GM21360 (cell line): Measurements from ENCODE around the gene KLHL33.

ENCODE experiments used
- ATAC-seq: cut with Tn5 transposase; IDR thresholded peaks from one replicate; pipeline ENCODE4 v1.9.1; 2021; ENCODE audit warnings: mild to moderate bottlenecking, moderate library complexity; ENCODE audit not compliant: unreplicated experiment

KLHL33 gene

DNA sequence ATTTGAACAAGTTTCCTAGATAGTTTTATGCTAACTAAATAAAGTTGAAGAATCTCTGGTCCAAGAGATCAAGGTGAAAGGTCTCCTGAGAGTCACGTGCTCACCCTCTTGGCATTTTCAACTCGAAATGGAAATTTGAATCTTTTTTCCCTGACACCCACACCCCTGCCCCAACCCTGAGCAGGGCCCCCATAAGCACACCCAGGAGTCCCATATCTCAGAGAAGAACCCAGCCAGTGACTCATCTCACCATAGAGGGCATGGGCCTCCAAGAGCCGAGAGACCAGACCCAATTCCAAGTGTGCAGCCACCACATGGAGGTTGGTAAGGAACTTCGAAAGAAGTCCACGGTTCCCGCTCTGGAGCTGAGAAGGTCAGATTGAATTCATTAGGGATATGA lies 55.3 kb downstream of the KLHL33 start:
- no peak for ATAC-seq

DNA sequence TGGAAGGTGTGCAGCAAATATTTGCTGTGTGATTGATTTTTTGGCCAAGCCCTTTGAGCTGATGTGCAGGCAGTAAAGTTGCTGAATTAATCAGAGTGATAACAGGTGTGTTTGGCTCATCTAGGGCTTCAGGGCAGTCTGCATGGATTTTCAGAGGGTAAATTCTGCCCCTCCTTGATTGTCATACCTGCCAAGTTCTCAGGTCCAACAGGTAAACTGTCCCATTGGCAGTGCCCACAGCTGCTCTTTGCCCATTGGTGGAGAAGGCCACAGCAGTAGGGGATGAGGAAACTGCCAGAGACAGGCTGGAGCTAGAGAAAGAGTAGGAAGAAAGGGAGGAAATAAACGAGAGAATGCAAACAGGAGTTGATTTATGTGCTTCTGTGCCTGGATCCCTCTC lies 56.2 kb downstream of the KLHL33 start:
- ATAC-seq = no peak

DNA sequence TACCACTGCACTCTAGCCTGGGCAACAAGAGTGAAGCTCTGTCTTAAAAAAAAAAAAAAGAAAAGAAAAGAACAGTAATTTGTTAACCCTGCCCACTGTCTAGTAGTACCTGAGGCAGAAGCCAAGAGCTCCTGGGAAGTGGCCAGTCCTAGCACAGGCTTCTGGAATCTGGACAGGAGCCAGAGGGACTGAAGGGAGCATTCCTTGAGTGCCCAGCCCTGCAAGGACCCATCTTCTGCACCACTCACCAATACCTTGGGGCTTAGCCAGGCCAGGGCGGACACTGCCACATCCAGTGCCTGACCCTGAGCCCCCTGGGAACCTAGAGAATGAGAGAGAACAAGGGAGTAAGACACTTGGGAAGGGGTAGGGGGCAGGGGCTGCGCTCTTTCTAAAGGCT lies 58.8 kb downstream of the KLHL33 start:
- no peak for ATAC-seq

DNA sequence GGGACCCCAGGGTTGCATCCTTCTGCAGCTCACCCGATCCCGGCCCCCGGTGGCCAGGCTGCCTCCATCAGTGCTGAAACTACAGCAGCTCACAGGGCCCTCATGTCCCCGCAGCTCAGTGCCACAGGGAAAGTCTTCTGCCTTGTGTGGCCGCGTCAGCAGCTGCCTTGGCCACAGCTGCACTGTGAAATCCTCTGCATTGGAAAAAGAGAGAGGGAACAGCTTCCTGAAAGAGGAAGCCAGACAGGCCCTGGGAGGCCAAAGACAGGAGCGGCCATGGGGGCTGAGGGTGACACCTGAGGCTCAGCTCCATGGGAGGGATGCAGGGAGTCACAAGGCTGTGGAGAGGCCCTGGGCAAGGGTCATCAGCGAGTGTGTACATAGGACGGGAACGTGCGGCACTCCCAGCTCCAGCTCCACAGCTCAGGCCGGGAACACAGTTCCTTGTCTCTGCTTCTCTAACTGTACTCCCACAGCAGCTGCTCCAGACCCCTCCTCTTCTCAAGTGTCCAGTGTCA lies 59.8 kb downstream of the KLHL33 start:
- ATAC-seq = no peak
